Esophagus squamous epithelium (tissue), 5 donors: ENCODE measurements around the gene NDST1. TPM values are rescaled to one million over a fixed set of nuclear protein-coding genes. Genes with fewer than 3 reads are reported as not detected.

ENCODE experiments used
- DNase-seq: peaks from one replicate; lab custom pipeline; 2025; lab: John Stamatoyannopoulos, UW
- H3K27ac ChIP-seq, 4 donors: fragments of 200-600 bp; sonication (generic); one replicate each; pipeline ENCODE4 v1.5.1; 2016 to 2019; ENCODE audit warnings: mild to moderate bottlenecking in 1 of 4
- H3K27me3 ChIP-seq, 4 donors: fragments of 200-600 bp; sonication (generic); 1 replicate in 3 of 4; 2 replicates in 1 of 4; pipeline versions ENCODE4 v1.5.1 to v1.6.0; 2017 to 2021; ENCODE audit warnings: antibody characterized with exemption in 1 of 4
- H3K36me3 ChIP-seq, 3 donors: fragments of 200-600 bp; sonication (generic); one replicate each; pipeline ENCODE4 v1.5.1; 2016 to 2019
- H3K4me1 ChIP-seq, 3 donors: fragments of 200-600 bp; sonication (generic); one replicate each; pipeline ENCODE4 v1.5.1; 2017 to 2019
- H3K4me3 ChIP-seq, 4 donors: fragments of 200-600 bp; sonication (generic); 1 replicate in 3 of 4; 2 replicates in 1 of 4; pipeline ENCODE4 v1.5.1; 2016 to 2019; ENCODE audit warnings: mild to moderate bottlenecking in 2 of 4, moderate library complexity in 1 of 4
- H3K9me3 ChIP-seq, 3 donors: fragments of 200-600 bp; sonication (generic); one replicate each; pipeline ENCODE4 v1.5.1; 2016 to 2019
- POLR2A ChIP-seq, 4 donors: fragments of 450-650 bp; IDR thresholded peaks; one replicate each; pipeline ENCODE4 v1.6.1; 2017; ENCODE audit warnings: antibody characterized with exemption in 4 of 4, mild to moderate bottlenecking in 4 of 4, moderate library complexity in 3 of 4
- WGBS, 2 donors: methylation state at CpG; one replicate each; pipeline ENCODE4 v1.1.5; 2018; 5-methylcytosine and 5-hydroxymethylcytosine counted together
- intact Hi-C: fragments of 100-400 bp; cut with DNase I; formaldehyde crosslinking; loops from one replicate; pipeline ENCODE4 v1.15.0; 2022
- total RNA-seq, 4 donors: library from RNA; depleted of rRNA; stranded (reverse); fragments of >200 nt; gene quantifications; one replicate each; pipeline ENCODE4 v1.1.0, GENCODE V29; 2016
- TF ChIP-seq, protein P1 (sequence below), 6 experiments: fragments of 450-650 bp in 4 of 6; fragments of 200-600 bp in 2 of 6; sonication (generic) in 2 of 6; IDR thresholded peaks; one replicate each; pipeline ENCODE4 v1.5.1; 2016 to 2019; ENCODE audit warnings: antibody characterized with exemption in 6 of 6, mild to moderate bottlenecking in 4 of 6, moderate library complexity in 4 of 6
- donor health status: DM: yes; HTN: yes; CAD: no.

NDST1 gene
- total RNA-seq, 4 donors from 2014 or later: 76.5 to 205 (median 118) TPM

DNA sequence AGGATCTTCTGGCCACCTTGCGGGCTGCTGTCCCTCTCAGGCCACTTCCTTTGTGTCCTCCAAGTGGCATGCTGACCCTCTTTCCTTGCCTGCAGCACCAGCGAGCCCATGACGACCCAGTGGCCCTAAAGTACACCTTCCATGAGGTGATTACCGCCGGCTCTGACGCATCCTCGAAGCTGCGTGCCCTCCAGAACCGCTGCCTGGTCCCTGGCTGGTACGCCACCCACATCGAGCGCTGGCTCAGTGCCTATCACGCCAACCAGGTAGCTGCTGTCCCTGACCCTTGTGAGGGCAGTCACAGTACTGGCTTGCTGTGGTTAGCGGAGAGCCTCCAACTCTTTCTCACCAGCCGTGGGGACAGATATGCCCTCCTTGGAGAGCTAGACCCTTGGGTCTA is 40.2 kb downstream of the NDST1 start:
- WGBS, 2 donors: 86 to 96% methylated on average over 10 to 12 of the region's 15 CpGs
- H3K4me3 ChIP-seq: no peak overlapping the region
- DNase-seq: no peak
- intact Hi-C loops: no loop called here
- peaks cover 38 to 99% (median 47%) of the 10 kb centered on the region in 3 donors for H3K36me3 ChIP-seq
- H3K9me3 ChIP-seq: no peaks in the 10 kb centered on the region
- TF ChIP-seq, protein P1, sequence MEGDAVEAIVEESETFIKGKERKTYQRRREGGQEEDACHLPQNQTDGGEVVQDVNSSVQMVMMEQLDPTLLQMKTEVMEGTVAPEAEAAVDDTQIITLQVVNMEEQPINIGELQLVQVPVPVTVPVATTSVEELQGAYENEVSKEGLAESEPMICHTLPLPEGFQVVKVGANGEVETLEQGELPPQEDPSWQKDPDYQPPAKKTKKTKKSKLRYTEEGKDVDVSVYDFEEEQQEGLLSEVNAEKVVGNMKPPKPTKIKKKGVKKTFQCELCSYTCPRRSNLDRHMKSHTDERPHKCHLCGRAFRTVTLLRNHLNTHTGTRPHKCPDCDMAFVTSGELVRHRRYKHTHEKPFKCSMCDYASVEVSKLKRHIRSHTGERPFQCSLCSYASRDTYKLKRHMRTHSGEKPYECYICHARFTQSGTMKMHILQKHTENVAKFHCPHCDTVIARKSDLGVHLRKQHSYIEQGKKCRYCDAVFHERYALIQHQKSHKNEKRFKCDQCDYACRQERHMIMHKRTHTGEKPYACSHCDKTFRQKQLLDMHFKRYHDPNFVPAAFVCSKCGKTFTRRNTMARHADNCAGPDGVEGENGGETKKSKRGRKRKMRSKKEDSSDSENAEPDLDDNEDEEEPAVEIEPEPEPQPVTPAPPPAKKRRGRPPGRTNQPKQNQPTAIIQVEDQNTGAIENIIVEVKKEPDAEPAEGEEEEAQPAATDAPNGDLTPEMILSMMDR (IDR thresholded peaks at IDR 0.05): no peak
- no peak for TF ChIP-seq POLR2A (IDR thresholded peaks at IDR 0.05)
- peaks cover 0 to 9% (median 0%) of the 10 kb centered on the region in 3 donors for H3K4me1 ChIP-seq
- H3K27me3 ChIP-seq: no peaks in the 10 kb centered on the region
- no peak overlapping the region for H3K27ac ChIP-seq

GRCh38 chr5:150549735-150550134 is 41.8 kb downstream of the NDST1 start:
- no peak for DNase-seq
- WGBS, 2 donors: 86 to 100% methylated on average over 1 of the region's 1 CpG
- Histone ChIP-seq H3K27me3 (no peaks in the 10 kb centered on the region), H3K4me3 (no peak overlapping the region), H3K9me3 (no peaks in the 10 kb centered on the region), H3K36me3 (peaks cover 46 to 100% (median 60%) of the 10 kb centered on the region in 3 donors), H3K4me1 (peaks cover 0 to 1% (median 0%) of the 10 kb centered on the region in 3 donors), H3K27ac (no peak overlapping the region)
- intact Hi-C loops: no loop called here
- no peak for TF ChIP-seq POLR2A (IDR thresholded peaks at IDR 0.05)
- TF ChIP-seq, protein P1 (IDR thresholded peaks at IDR 0.05): no peak

DNA sequence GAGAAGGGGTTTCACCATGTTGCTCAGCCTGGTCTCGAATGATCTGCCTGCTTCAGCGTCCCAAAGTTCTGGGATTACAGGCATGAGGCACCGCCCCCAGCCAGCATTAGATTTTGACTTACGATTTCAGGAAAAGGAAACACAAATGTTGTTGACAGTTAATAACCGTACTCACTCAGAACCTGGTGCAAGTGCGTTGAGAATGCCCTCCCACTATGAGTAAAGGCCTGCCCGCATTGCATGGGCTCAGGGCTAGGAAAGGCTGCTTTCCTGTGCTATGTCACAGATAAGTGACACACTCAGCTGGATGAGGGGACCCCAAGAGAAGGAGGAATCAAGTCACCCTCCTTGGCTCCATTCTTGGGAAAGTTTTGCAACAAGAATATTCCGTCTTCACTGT is 42.4 kb downstream of the NDST1 start:
- WGBS, 2 donors: 78 to 87% methylated on average over 3 to 8 of the region's 8 CpGs
- no peak for DNase-seq
- Histone ChIP-seq H3K4me3 (no peak overlapping the region), H3K27ac (no peak overlapping the region), H3K9me3 (no peaks in the 10 kb centered on the region), H3K27me3 (no peaks in the 10 kb centered on the region), H3K36me3 (peaks cover 49 to 100% (median 62%) of the 10 kb centered on the region in 3 donors), H3K4me1 (no peaks in the 10 kb centered on the region)
- intact Hi-C loops: no loop called here
- TF ChIP-seq, protein P1 (IDR thresholded peaks at IDR 0.05): no peak
- no peak for TF ChIP-seq POLR2A (IDR thresholded peaks at IDR 0.05)

GRCh38 chr5:150551066-150551465 is 43.1 kb downstream of the NDST1 start:
- no peak overlapping the region for H3K4me3 ChIP-seq
- no peak for DNase-seq
- no peaks in the 10 kb centered on the region for H3K9me3 ChIP-seq
- H3K36me3 ChIP-seq: peaks cover 49 to 100% (median 67%) of the 10 kb centered on the region in 3 donors
- no peaks in the 10 kb centered on the region for H3K27me3 ChIP-seq
- no peaks in the 10 kb centered on the region for H3K4me1 ChIP-seq
- WGBS, 2 donors: 69 to 100% methylated on average over 2 of the region's 2 CpGs
- no peak overlapping the region for H3K27ac ChIP-seq
- TF ChIP-seq POLR2A (IDR thresholded peaks at IDR 0.05): no peak
- TF ChIP-seq, protein P1 (IDR thresholded peaks at IDR 0.05): no peak
- intact Hi-C loops: no loop called here

DNA sequence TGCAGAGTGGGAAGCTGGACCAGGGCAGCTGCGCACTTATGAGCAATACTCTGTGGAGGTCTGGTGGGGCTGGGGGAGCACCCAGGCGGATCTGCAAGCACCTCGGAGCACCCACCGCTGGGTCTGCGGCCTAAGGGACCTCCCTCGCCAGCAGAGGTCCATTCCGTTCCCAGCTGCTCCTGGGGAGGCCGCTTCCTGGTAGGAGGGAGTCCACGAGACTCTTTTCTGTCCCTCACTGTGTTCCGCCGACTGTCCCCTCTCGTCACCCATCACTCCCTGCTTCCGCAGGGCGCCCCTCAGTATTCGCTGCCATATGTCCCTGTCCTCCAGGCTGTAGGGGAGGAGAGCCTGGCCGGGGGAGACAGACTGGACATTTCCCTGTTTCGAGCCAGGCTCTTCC is 45.5 kb downstream of the NDST1 start:
- Histone ChIP-seq H3K27ac (no peak overlapping the region), H3K27me3 (no peaks in the 10 kb centered on the region), H3K4me3 (no peak overlapping the region), H3K36me3 (peaks cover 36 to 90% (median 54%) of the 10 kb centered on the region in 3 donors), H3K4me1 (peaks cover 0 to 13% (median 0%) of the 10 kb centered on the region in 3 donors), H3K9me3 (no peaks in the 10 kb centered on the region)
- no peak for TF ChIP-seq POLR2A (IDR thresholded peaks at IDR 0.05)
- TF ChIP-seq, protein P1 (IDR thresholded peaks at IDR 0.05): no peak
- DNase-seq: no peak
- 84 to 100% methylated on average over 1 to 7 of the region's 17 CpGs for WGBS, 2 donors
- intact Hi-C loops: no loop called here
